Lower lobe of right lung (tissue), 2 donors: Measurements from ENCODE around the gene SPOPL. TPM values are rescaled to one million over a fixed set of nuclear protein-coding genes. Genes with fewer than 3 reads are reported as not detected.
A peak's percentile ranks its signal among the peaks of the same experiment; 100 is the strongest.

Source experiments
- ATAC-seq, 2 donors: fragments of 200-7000 bp; cut with Tn5 transposase; one replicate each; pipeline ENCODE4 v1.9.1; 2020 to 2022; ENCODE audit warnings: mild to moderate bottlenecking in 2 of 2, moderate library complexity in 2 of 2
- DNase-seq: peaks from one replicate; pipeline ENCODE4 v3.0.0-alpha.2; 2020
- H3K27ac ChIP-seq: fragments of 200-600 bp; one replicate; pipeline ENCODE4 v1.8.0; 2022
- H3K27me3 ChIP-seq: fragments of 200-600 bp; one replicate; pipeline ENCODE4 v1.8.0; 2022; ENCODE audit warnings: low read depth
- H3K36me3 ChIP-seq: fragments of 200-600 bp; one replicate; pipeline ENCODE4 v1.8.0; 2022; ENCODE audit warnings: mild to moderate bottlenecking
- H3K4me1 ChIP-seq: fragments of 200-600 bp; one replicate; pipeline ENCODE4 v1.8.0; 2022
- H3K4me3 ChIP-seq: fragments of 200-600 bp; one replicate; pipeline ENCODE4 v1.8.0; 2022; ENCODE audit warnings: mild to moderate bottlenecking
- H3K9me3 ChIP-seq: fragments of 200-600 bp; one replicate; pipeline ENCODE4 v1.8.0; 2022
- intact Hi-C: fragments of 100-400 bp; cut with DNase I; formaldehyde crosslinking; loops from one replicate; pipeline ENCODE4 v1.11.0; 2022
- total RNA-seq: library from RNA; stranded (reverse); fragmentation: NEBNext Ultra II Directional; extraction: Animal tissue kit (Norgen Biotek cat#: 25700); gene quantifications from one replicate; pipeline ENCODE4 v1.2.1, GENCODE V29; 2021
- TF ChIP-seq, protein P1 (sequence below): fragments of 200-600 bp; IDR thresholded peaks from one replicate; pipeline ENCODE4 v1.8.0; 2022; ENCODE audit warnings: antibody characterized with exemption, mild to moderate bottlenecking
- donor health status: DM: no; HTN: yes; CAD: no; lungs with severe emphysema.

SPOPL gene
- total RNA-seq, 1 donor from 2014 or later = 34.2 TPM

DNA sequence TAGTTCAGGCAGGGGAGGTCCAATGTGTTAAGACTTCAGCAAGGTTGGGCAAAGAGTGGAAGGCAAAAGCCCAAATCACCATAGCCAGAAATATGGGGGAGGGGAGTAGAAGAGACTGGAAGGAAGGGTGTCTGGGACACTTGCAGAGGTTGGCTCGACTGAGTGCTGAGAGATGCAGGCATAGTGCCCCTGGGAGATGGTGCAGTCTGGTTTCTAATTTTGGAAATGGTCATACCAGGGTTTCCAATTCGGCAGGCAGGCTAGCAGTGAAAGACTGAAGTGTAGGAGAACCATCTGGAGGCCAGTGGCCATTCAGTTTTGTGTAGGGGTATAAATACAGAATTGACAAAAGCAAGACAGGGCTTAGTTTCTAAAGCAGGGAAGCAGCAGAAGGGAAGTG, 6.2 kb upstream of the SPOPL start:
- no peak overlapping the region for H3K27ac ChIP-seq
- H3K4me3 ChIP-seq = no peak overlapping the region
- H3K27me3 ChIP-seq = no peaks in the 10 kb centered on the region
- TF ChIP-seq, protein P1, sequence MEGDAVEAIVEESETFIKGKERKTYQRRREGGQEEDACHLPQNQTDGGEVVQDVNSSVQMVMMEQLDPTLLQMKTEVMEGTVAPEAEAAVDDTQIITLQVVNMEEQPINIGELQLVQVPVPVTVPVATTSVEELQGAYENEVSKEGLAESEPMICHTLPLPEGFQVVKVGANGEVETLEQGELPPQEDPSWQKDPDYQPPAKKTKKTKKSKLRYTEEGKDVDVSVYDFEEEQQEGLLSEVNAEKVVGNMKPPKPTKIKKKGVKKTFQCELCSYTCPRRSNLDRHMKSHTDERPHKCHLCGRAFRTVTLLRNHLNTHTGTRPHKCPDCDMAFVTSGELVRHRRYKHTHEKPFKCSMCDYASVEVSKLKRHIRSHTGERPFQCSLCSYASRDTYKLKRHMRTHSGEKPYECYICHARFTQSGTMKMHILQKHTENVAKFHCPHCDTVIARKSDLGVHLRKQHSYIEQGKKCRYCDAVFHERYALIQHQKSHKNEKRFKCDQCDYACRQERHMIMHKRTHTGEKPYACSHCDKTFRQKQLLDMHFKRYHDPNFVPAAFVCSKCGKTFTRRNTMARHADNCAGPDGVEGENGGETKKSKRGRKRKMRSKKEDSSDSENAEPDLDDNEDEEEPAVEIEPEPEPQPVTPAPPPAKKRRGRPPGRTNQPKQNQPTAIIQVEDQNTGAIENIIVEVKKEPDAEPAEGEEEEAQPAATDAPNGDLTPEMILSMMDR = no peak
- no peaks in the 10 kb centered on the region for H3K36me3 ChIP-seq
- no peak for DNase-seq
- no peaks in the 10 kb centered on the region for H3K4me1 ChIP-seq
- intact Hi-C loops = no loop called here
- ATAC-seq = no peak
- H3K9me3 ChIP-seq = no peaks in the 10 kb centered on the region

DNA sequence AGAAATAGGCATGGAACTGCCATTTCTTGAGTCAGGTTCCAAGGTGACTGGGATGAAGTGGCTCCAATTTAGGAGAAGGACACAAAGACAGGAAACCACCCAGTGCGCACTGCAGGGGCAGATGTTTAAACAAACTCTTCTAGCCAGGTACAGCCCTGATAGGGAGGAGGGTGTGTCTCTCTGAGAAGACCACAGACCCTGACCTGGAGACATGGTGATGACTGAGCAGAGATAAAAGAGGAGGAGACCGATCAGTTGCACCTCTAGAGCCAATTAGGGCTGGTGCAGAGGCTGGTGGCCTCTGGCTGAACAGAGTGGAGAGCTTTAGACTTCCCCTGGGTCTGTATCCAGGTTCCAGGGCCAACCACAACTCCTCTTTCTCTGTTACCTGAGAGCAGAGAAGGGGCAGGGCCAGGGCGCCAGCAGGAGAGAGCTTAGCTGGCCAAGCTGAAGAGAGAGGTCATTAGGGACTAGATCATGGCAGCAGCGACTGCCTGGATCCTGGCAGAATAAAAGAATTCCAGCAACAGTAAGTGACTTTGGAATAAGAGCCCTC, 5.4 kb upstream of the SPOPL start:
- Histone ChIP-seq H3K36me3 (no peaks in the 10 kb centered on the region), H3K9me3 (no peaks in the 10 kb centered on the region), H3K4me3 (no peak overlapping the region), H3K27me3 (no peaks in the 10 kb centered on the region), H3K4me1 (peaks cover 7% of the 10 kb centered on the region), H3K27ac (no peak overlapping the region)
- intact Hi-C loops = no loop called here
- DNase-seq (no peak), ATAC-seq (no peak)
- TF ChIP-seq, protein P1 = no peak

DNA sequence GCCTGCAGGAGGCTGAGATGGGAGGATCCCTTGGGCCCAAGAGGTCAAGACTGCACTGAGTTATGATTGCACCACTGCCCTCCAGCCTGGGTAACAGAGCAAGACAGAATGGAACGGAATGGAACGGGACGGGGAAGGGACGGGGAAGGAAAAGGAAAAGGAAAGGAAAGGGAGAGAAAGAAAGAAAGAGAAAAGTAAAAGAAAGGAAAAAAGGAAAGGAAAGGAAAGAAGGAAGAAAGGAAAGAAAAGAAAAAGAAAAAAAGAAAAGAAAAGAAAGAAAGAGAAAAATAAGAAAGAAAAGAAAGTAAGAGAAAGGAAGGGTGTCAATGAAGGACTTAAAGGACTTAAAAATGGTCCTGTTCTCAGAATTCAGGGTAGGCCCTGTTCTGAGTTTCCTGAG, 4.3 kb upstream of the SPOPL start:
- TF ChIP-seq, protein P1 = no peak
- H3K27ac ChIP-seq = no peak overlapping the region
- DNase-seq (no peak), ATAC-seq (no peak)
- H3K9me3 ChIP-seq = no peaks in the 10 kb centered on the region
- H3K36me3 ChIP-seq = no peaks in the 10 kb centered on the region
- H3K4me1 ChIP-seq = peaks cover 9% of the 10 kb centered on the region
- no peak overlapping the region for H3K4me3 ChIP-seq
- no peaks in the 10 kb centered on the region for H3K27me3 ChIP-seq
- intact Hi-C loops = no loop called here

DNA sequence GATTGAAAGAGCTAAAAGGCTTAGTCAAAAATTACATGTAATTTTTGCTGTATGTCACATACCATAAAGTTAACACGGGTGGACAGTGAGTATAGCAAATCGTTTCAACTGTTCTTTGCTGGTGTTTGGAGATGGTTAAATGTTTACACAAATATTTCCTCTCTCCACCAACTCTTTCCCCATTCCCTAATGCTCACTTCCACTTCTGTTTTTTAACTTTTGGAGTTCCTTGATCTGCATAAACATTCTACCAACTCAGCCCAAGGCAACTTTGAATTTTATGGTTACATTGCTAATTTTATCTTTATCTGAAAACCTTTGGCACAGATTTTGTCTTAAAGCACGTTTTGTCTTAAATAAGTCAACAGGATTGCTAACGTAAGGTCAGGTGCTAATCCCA, 1.9 kb upstream of the SPOPL start:
- H3K9me3 ChIP-seq = no peaks in the 10 kb centered on the region
- peaks cover 28% of the 10 kb centered on the region for H3K4me1 ChIP-seq
- TF ChIP-seq, protein P1 = no peak
- H3K27me3 ChIP-seq = no peaks in the 10 kb centered on the region
- intact Hi-C loops = no loop called here
- H3K36me3 ChIP-seq = no peaks in the 10 kb centered on the region
- ATAC-seq (no peak), DNase-seq (no peak)
- H3K4me3 ChIP-seq = no peak overlapping the region
- H3K27ac ChIP-seq = no peak overlapping the region

DNA sequence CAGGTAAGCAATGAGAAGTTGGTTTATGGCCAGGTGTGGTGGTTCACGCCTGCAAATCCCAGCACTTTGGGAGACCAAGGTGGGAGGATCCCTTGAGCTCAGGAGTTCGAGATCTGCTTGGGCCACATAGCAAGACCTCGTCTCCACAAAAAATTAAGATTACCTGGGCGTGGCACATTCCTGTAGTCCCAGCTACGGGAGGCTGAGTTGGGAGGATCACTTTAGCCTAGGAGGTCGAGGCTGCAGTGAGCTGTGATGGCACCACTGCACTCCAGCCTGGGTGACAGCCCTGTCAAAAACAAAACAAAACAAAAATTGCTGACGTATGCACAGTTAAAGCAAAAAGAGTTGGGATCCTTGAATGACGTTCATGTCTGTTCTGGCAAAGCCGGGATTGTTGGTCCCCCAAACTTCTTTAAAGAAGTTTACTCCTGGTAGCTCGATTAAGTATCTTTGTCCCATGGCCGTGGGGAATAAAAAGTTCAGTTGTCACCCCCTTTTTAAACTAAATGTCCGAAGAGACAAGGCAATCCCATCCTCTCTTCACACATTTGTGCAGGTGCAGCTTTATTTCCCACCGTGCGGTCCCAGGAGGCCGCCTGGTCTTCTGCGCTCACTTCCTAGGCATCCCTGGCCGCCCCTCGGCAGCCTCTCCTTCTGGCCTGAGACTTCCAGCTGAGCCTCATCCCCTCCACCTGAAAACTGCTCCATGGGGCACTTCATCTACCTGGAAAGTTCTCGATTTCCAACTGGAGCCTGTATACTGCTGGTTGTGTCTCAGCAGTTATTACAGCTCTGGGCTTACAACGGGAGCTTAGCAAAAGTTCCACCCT, 762 bp upstream of the SPOPL start:
- intact Hi-C loops = no loop called here
- TF ChIP-seq, protein P1 = no peak
- DNase-seq (no peak), ATAC-seq (peak; percentile 10 to 41)
- peak overlapping the region; percentile 92 for H3K27ac ChIP-seq
- H3K4me1 ChIP-seq = peaks cover 33% of the 10 kb centered on the region
- peak overlapping the region; percentile 87 for H3K4me3 ChIP-seq
- H3K36me3 ChIP-seq = no peaks in the 10 kb centered on the region
- H3K27me3 ChIP-seq = no peaks in the 10 kb centered on the region
- no peaks in the 10 kb centered on the region for H3K9me3 ChIP-seq
